Breast epithelium (tissue), 4 donors: Measurements from ENCODE around the gene MYL10. TPM values are rescaled to one million over a fixed set of nuclear protein-coding genes. Genes with fewer than 3 reads are reported as not detected.
"Not testable (repeated sequence)": the region's sequence is repeated elsewhere in the genome, so short reads cannot be mapped to it uniquely, and the experiment has no call there.

ENCODE experiments used
- DNase-seq, 2 donors: peaks; one replicate each; pipeline ENCODE4 v3.0.0-alpha.2; 2019; ENCODE audit warnings: low spot score in 2 of 2
- H3K27ac ChIP-seq, 2 donors: fragments of 200-600 bp; sonication (generic) in 1 of 2; one replicate each; pipeline ENCODE4 v1.5.1; 2016 to 2019; ENCODE audit warnings: mild to moderate bottlenecking in 1 of 2
- H3K27me3 ChIP-seq, 2 donors: fragments of 200-600 bp; sonication (generic) in 1 of 2; one replicate each; pipeline versions ENCODE4 v1.5.1 to v1.6.0; 2017 to 2019; ENCODE audit warnings: control low read depth in 1 of 2, mild to moderate bottlenecking in 1 of 2
- H3K36me3 ChIP-seq: fragments of 200-600 bp; one replicate; pipeline ENCODE4 v1.5.1; 2019
- H3K4me1 ChIP-seq, 2 donors: fragments of 200-600 bp; sonication (generic); one replicate each; pipeline ENCODE4 v1.5.1; 2016 to 2019; ENCODE audit warnings: control low read depth in 1 of 2
- H3K4me3 ChIP-seq, 3 donors: fragments of 200-600 bp; sonication (generic); 1 replicate in 2 of 3; 2 replicates in 1 of 3; pipeline ENCODE4 v1.5.1; 2016 to 2019; ENCODE audit warnings: mild to moderate bottlenecking in 3 of 3, moderate library complexity in 2 of 3
- H3K9me3 ChIP-seq, 2 donors: fragments of 200-600 bp; sonication (generic) in 1 of 2; one replicate each; pipeline ENCODE4 v1.5.1; 2016 to 2019; ENCODE audit warnings: control low read depth in 1 of 2
- CTCF ChIP-seq, 3 donors: fragments of 450-650 bp; IDR thresholded peaks; one replicate each; pipeline ENCODE4 v1.5.1; 2016 to 2017; ENCODE audit warnings: antibody characterized with exemption in 3 of 3, mild to moderate bottlenecking in 3 of 3, moderate library complexity in 3 of 3
- POLR2A ChIP-seq: fragments of 450-650 bp; IDR thresholded peaks from one replicate; pipeline ENCODE4 v1.6.1; 2016; ENCODE audit warnings: antibody characterized with exemption, mild to moderate bottlenecking, moderate library complexity
- POLR2AphosphoS5 ChIP-seq, 3 donors: sonication (generic); formaldehyde crosslinking; IDR thresholded peaks; one replicate each; pipeline ENCODE4 v1.6.1; 2017; ENCODE audit warnings: antibody characterized with exemption in 3 of 3
- intact Hi-C: fragments of 100-400 bp; cut with DNase I; formaldehyde crosslinking; loops from one replicate; pipeline ENCODE4 v1.15.1; 2023; ENCODE audit warnings: low total_unique reads
- total RNA-seq, 3 donors: library from RNA; depleted of rRNA; stranded (reverse); fragments of >200 nt; gene quantifications; one replicate each; pipeline ENCODE4 v1.1.0, GENCODE V29; 2016

The MYL10 gene
- total RNA-seq, 3 donors from 2014 or later, result not detected

GRCh38 chr7:101659706-101660105 lies 30.6 kb upstream of the MYL10 start:
- no peaks in the 10 kb centered on the region for H3K9me3 ChIP-seq
- no peak overlapping the region for H3K27ac ChIP-seq
- TF ChIP-seq POLR2AphosphoS5 (IDR thresholded peaks at IDR 0.05) (no peak), POLR2A (no peak), CTCF (IDR thresholded peaks at IDR 0.05) (no peak)
- intact Hi-C loops, result no loop called here
- peaks cover 0 to 22% of the 10 kb centered on the region in 2 donors for H3K27me3 ChIP-seq
- no peaks in the 10 kb centered on the region for H3K4me1 ChIP-seq
- no peak for DNase-seq
- no peak overlapping the region for H3K4me3 ChIP-seq
- H3K36me3 ChIP-seq, result no peaks in the 10 kb centered on the region

- DNase-seq, result no peak
- Histone ChIP-seq H3K9me3 (no peaks in the 10 kb centered on the region), H3K27me3 (peaks cover 0 to 20% of the 10 kb centered on the region in 2 donors), H3K4me3 (no peak overlapping the region), H3K27ac (no peak overlapping the region), H3K4me1 (no peaks in the 10 kb centered on the region), H3K36me3 (no peaks in the 10 kb centered on the region)
- intact Hi-C loops, result no loop called here
- TF ChIP-seq POLR2A (no peak), POLR2AphosphoS5 (IDR thresholded peaks at IDR 0.05) (no peak), CTCF (IDR thresholded peaks at IDR 0.05) (no peak)
Measured at GRCh38 chr7:101657171-101657570, 28.1 kb upstream of the MYL10 start.

DNA sequence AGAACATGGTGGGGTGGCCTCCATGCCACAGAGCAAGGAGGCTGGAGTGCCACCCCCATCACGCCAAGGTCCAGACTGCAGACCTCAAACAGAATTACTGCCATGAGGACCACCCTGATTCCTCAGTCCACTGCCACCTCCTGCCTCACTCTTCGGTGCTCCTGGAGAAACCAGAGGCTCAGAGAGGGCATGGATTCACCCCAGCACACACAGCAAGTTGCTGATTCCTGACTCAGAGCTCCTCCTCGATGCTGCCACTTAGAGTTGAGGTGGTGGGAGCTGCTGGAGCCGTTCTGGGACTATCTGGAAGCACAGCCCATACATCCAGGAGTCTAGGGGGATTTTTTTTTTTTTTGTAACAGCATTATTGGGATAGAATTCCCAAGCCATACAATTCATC lies 22.0 kb upstream of the MYL10 start:
- TF ChIP-seq POLR2A, result no peak
- no peak for TF ChIP-seq POLR2AphosphoS5 (IDR thresholded peaks at IDR 0.05)
- TF ChIP-seq CTCF (IDR thresholded peaks at IDR 0.05), result no peak
- intact Hi-C loops, result no loop called here
- Histone ChIP-seq H3K4me1 (no peaks in the 10 kb centered on the region), H3K27me3 (peaks cover 0 to 24% of the 10 kb centered on the region in 2 donors), H3K27ac (no peak overlapping the region), H3K4me3 (no peak overlapping the region), H3K9me3 (no peaks in the 10 kb centered on the region), H3K36me3 (no peaks in the 10 kb centered on the region)
- no peak for DNase-seq

GRCh38 chr7:101650579-101651081 lies 21.5 kb upstream of the MYL10 start:
- DNase-seq, result no peak
- no peaks in the 10 kb centered on the region for H3K9me3 ChIP-seq
- no peak overlapping the region for H3K4me3 ChIP-seq
- H3K4me1 ChIP-seq, result no peaks in the 10 kb centered on the region
- no peaks in the 10 kb centered on the region for H3K36me3 ChIP-seq
- intact Hi-C loops, result no loop called here
- no peak overlapping the region for H3K27ac ChIP-seq
- peaks cover 0 to 19% of the 10 kb centered on the region in 2 donors for H3K27me3 ChIP-seq
- TF ChIP-seq POLR2AphosphoS5 (IDR thresholded peaks at IDR 0.05) (no peak), CTCF (IDR thresholded peaks at IDR 0.05) (no peak), POLR2A (no peak)

DNA sequence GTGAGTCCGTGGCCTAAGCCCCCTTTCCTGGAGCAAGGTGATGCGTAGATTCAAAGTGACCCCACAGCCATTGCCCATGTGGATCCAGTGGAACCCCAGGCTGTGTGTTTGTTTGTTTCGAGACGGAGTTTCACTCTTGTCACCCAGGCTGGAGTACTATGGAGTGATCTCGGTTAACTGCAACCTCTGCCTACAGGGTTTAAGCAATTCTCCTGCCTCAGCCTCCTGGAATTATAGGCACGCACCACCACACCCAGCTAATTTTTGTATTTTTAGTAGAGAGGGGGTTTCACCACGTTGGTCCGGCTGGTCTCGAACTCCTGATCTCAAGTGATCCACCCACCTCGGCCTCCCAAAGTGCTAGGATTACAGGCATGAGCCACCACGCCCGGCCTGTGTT lies 18.8 kb upstream of the MYL10 start:
- H3K27ac ChIP-seq, DNase-seq, H3K4me3 ChIP-seq, intact Hi-C loops, H3K4me1 ChIP-seq, H3K9me3 ChIP-seq, H3K36me3 ChIP-seq: not testable (repeated sequence)
- H3K27me3 ChIP-seq, result peaks cover 0 to 26% of the 10 kb centered on the region in 2 donors

DNA sequence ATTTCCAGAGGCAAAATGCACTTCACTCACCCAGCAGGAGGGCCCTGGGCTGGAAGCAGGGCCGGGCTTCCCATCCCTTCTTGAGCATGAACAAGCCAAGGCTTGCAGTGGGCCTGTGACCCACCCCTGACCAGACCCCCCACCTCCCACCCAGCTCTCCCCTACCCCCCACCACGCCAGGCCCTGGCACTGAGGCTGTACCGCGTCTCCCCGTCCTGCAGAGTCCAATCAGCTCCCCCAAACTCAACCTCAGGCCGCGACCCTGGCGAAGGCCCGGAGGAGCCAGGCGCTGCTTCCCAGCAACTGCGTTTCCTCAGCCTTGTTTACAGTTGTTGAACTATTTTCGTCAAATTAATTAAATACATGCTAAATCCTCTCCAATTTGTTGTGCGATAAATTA lies 16.9 kb upstream of the MYL10 start:
- TF ChIP-seq POLR2AphosphoS5 (IDR thresholded peaks at IDR 0.05) (no peak), CTCF (IDR thresholded peaks at IDR 0.05) (no peak), POLR2A (no peak)
- no peak for DNase-seq

More for the DNA sequence above, 16.9 kb upstream of the MYL10 start:
- no peaks in the 10 kb centered on the region for H3K4me1 ChIP-seq
- no peaks in the 10 kb centered on the region for H3K36me3 ChIP-seq
- no peak overlapping the region for H3K27ac ChIP-seq
- no peaks in the 10 kb centered on the region for H3K9me3 ChIP-seq
- intact Hi-C loops, result no loop called here
- H3K27me3 ChIP-seq, result peaks cover 0 to 25% of the 10 kb centered on the region in 2 donors
- H3K4me3 ChIP-seq, result no peak overlapping the region
